ENCODE data around the gene C17orf113. TPM values are rescaled to one million over a fixed set of nuclear protein-coding genes. Genes with fewer than 3 reads are reported as not detected.

The C17orf113 gene
- total RNA-seq, 4 donors from 2014 or later = 0.13 to 0.86 (median 0.38) TPM

GRCh38 chr17:41992576-41992975 is 57.8 kb downstream of the C17orf113 start:
- Histone ChIP-seq H3K36me3 (peaks cover 6 to 95% of the 10 kb centered on the region in 2 donors), H3K9me3 (no peaks in the 10 kb centered on the region), H3K4me1 (peaks cover 5 to 14% of the 10 kb centered on the region in 2 donors), H3K27ac (peak overlapping the region in 3 of 4 donors; percentile 56 to 67 (median 62)), H3K27me3 (no peaks in the 10 kb centered on the region), H3K4me3 (no peak overlapping the region)
- intact Hi-C loops (cut with DNase I; ENCODE audit: low total_unique reads) = no loop called here
- no peak for TF ChIP-seq CTCF (IDR thresholded peaks at IDR 0.05 in 4 of 5, conservative IDR thresholded peaks at IDR 0.05 in 1 of 5)
- in situ Hi-C loops (cut with MboI; ENCODE audit: low sequenced_read_pairs in 4 of 4) = no loop called here
- DNase-seq (no peak), ATAC-seq (peak; percentile 50 to 51)

- in situ Hi-C loops (cut with MboI; ENCODE audit: low sequenced_read_pairs in 4 of 4) (no loop called here), intact Hi-C loops (cut with DNase I; ENCODE audit: low total_unique reads) (no loop called here)
- no peak for TF ChIP-seq POLR2A (IDR thresholded peaks at IDR 0.05)
- no peak for TF ChIP-seq CTCF (IDR thresholded peaks at IDR 0.05 in 4 of 5, conservative IDR thresholded peaks at IDR 0.05 in 1 of 5)
- DNase-seq = no peak
- H3K27me3 ChIP-seq = no peaks in the 10 kb centered on the region
- no peaks in the 10 kb centered on the region for H3K9me3 ChIP-seq
- H3K27ac ChIP-seq = peak overlapping the region in 1 of 4 donors; percentile 7
- peaks cover 2 to 91% of the 10 kb centered on the region in 2 donors for H3K36me3 ChIP-seq
- H3K4me3 ChIP-seq = no peak overlapping the region
- ATAC-seq = no peak
- H3K4me1 ChIP-seq = peaks cover 5 to 14% of the 10 kb centered on the region in 2 donors
These were observed 60.5 kb downstream of the C17orf113 start for GRCh38 chr17:41989702-41990419.

- H3K36me3 ChIP-seq = peaks cover 2 to 85% of the 10 kb centered on the region in 2 donors
- no peak for ATAC-seq
- TF ChIP-seq CTCF (IDR thresholded peaks at IDR 0.05 in 4 of 5, conservative IDR thresholded peaks at IDR 0.05 in 1 of 5) = no peak
- no peak for TF ChIP-seq POLR2A (IDR thresholded peaks at IDR 0.05)
- H3K27ac ChIP-seq = no peak overlapping the region
- peaks cover 5 to 20% of the 10 kb centered on the region in 2 donors for H3K4me1 ChIP-seq
- no peak overlapping the region for H3K4me3 ChIP-seq
- H3K9me3 ChIP-seq = no peaks in the 10 kb centered on the region
- no peak for DNase-seq
- in situ Hi-C loops (cut with MboI; ENCODE audit: low sequenced_read_pairs in 4 of 4) (no loop called here), intact Hi-C loops (cut with DNase I; ENCODE audit: low total_unique reads) (no loop called here)
- H3K27me3 ChIP-seq = no peaks in the 10 kb centered on the region
These were observed 62.0 kb downstream of the C17orf113 start for GRCh38 chr17:41988418-41988817.

Other genes with a start within 250 kb of the C17orf113 start
- 1 to 10 TPM; 1.8 to 4.0 (median 2.9) TPM for gene P3H4, start 238.7 kb downstream of the C17orf113 start, total RNA-seq
- gene FKBP10, start 237.6 kb downstream of the C17orf113 start, total RNA-seq = 10 to 100 TPM in 2 of 4 donors, 1 to 10 TPM in 2; 7.0 to 12.9 (median 9.7) TPM
- gene NT5C3B, start 214.4 kb downstream of the C17orf113 start, total RNA-seq = 10 to 100 TPM; 13.8 to 27.6 (median 23.1) TPM
- under 1 TPM in 1 of 4 donors, not detected in 3; 0.31 TPM for gene KLHL10, start 212.8 kb downstream of the C17orf113 start, total RNA-seq
- 1 to 10 TPM; 2.2 to 4.7 (median 3.8) TPM for gene KLHL11, start 185.2 kb downstream of the C17orf113 start, total RNA-seq
- gene ACLY, start 131.7 kb downstream of the C17orf113 start, total RNA-seq = 10 to 100 TPM; 20.8 to 35.0 (median 30.7) TPM
- gene ODAD4, start 120.0 kb downstream of the C17orf113 start, total RNA-seq = 1 to 10 TPM in 1 of 4 donors, under 1 TPM in 2, not detected in 1; 0.13 to 1.3 (median 0.20) TPM
- 10 to 100 TPM; 15.1 to 26.2 (median 20.4) TPM for gene CNP, start 83.8 kb downstream of the C17orf113 start, total RNA-seq
- 10 to 100 TPM; 64.4 to 78.9 (median 66.4) TPM for gene DNAJC7, start 33.2 kb downstream of the C17orf113 start, total RNA-seq
- gene NKIRAS2, start 30.5 kb downstream of the C17orf113 start, total RNA-seq = 10 to 100 TPM; 48.8 to 77.0 (median 63.4) TPM
- under 1 TPM in 2 of 4 donors, not detected in 2; 0.26 to 0.78 TPM for gene ZNF385C, start 47.9 kb upstream of the C17orf113 start, total RNA-seq
- 1 to 10 TPM; 1.1 to 4.4 (median 3.1) TPM for gene DHX58, start 62.1 kb upstream of the C17orf113 start, total RNA-seq
- 10 to 100 TPM in 1 of 4 donors, 1 to 10 TPM in 3; 1.8 to 15.0 (median 6.3) TPM for gene KAT2A, start 70.8 kb upstream of the C17orf113 start, total RNA-seq
- gene HSPB9, start 72.2 kb upstream of the C17orf113 start, total RNA-seq = not detected
- gene RAB5C, start 104.4 kb upstream of the C17orf113 start, total RNA-seq = 10 to 100 TPM; 33.0 to 42.5 (median 37.6) TPM
- gene KCNH4, start 130.5 kb upstream of the C17orf113 start, total RNA-seq = not detected
- gene HCRT, start 134.9 kb upstream of the C17orf113 start, total RNA-seq = not detected
- 10 to 100 TPM; 13.8 to 20.0 (median 18.2) TPM for gene GHDC, start 143.9 kb upstream of the C17orf113 start, total RNA-seq
- gene STAT5B, start 225.8 kb upstream of the C17orf113 start, total RNA-seq = 100 to 1,000 TPM in 1 of 4 donors, 10 to 100 TPM in 3; 77.3 to 150 (median 80.7) TPM
- gene STAT5A, start 237.9 kb upstream of the C17orf113 start, total RNA-seq = 10 to 100 TPM; 36.0 to 87.0 (median 60.7) TPM